Nephron progenitor cell (in vitro differentiated cells): ENCODE data around the gene TBL1XR1.

Source experiments
- DNase-seq: peaks from one replicate; pipeline ENCODE4 v3.0.0; 2021
- H3K27ac Mint-ChIP-seq: 2 replicates; pipeline ENCODE4 v1.8.0; 2021; ENCODE audit warnings: mild to moderate bottlenecking, moderate library complexity, mixed read lengths
- H3K27me3 Mint-ChIP-seq: 2 replicates; pipeline ENCODE4 v1.8.0; 2021; ENCODE audit warnings: mild to moderate bottlenecking, low read depth, mixed read lengths; ENCODE audit not compliant: poor library complexity
- H3K36me3 Mint-ChIP-seq: 2 replicates; pipeline ENCODE4 v1.8.0; 2021; ENCODE audit warnings: low read depth, mixed read lengths
- H3K4me1 Mint-ChIP-seq: 2 replicates; pipeline ENCODE4 v1.8.0; 2021; ENCODE audit warnings: mixed read lengths
- H3K4me3 Mint-ChIP-seq: 2 replicates; pipeline ENCODE4 v1.8.0; 2021; ENCODE audit warnings: mild to moderate bottlenecking, moderate library complexity, mixed read lengths
- H3K9me3 Mint-ChIP-seq: 2 replicates; pipeline ENCODE4 v1.8.0; 2021; ENCODE audit warnings: mild to moderate bottlenecking, moderate library complexity, mixed read lengths
- CTCF ChIP-seq: fragments of 200-600 bp; sonication (generic); IDR thresholded peaks from 2 replicates; pipeline ENCODE4 v1.5.0; 2021; ENCODE audit warnings: antibody characterized with exemption

Gene TBL1XR1

GRCh38 chr3:177071496-177072156 is 125.7 kb downstream of the TBL1XR1 start:
- TF ChIP-seq CTCF: no peak
- H3K9me3 Mint-ChIP-seq: peaks cover 35% of the 10 kb centered on the region
- peaks cover 71% of the 10 kb centered on the region for H3K36me3 Mint-ChIP-seq
- DNase-seq: no peak
- peaks cover 25% of the 10 kb centered on the region for H3K4me1 Mint-ChIP-seq
- H3K27ac Mint-ChIP-seq: peak overlapping the region; percentile 79
- H3K4me3 Mint-ChIP-seq: no peak overlapping the region
- H3K27me3 Mint-ChIP-seq: peaks cover 3% of the 10 kb centered on the region

DNA sequence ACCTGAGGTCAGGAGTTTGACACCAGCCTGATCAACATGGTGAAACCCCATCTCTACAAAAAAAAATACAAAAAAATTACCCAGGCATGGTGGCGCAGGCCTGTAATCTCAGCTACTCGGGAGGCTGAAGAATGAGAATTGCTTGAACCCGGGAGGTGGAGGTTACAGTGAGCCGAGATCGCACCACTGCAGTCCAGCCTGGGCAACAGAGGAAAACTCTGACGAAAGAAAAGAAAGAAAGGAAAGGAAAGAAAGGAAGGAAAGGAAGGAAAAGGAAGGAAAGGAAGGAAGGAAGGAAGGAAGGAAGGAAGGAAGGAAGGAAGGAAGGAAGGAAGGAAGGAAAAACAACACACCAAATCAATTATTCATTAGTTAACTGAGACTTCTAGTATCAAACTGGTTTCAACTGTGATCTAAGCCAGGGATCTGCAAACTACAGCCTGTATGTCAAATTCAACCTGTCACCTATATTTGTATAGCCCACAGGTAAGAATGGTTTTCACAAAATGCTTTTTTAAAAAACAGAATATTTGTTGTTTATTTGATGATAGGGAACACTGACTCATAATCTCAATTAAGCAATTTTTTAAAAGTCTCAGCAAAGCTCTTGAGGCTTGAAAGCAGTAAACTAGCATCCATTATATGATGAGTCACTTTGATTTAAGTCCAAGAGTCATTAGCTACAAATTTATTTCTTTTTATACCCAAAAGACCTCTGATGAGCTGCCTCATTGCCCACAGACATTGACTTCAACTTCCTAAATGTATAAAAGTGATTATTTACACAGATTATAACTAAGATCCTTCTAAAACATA is 127.6 kb downstream of the TBL1XR1 start:
- peaks cover 53% of the 10 kb centered on the region for H3K36me3 Mint-ChIP-seq
- no peak for TF ChIP-seq CTCF
- peaks cover 16% of the 10 kb centered on the region for H3K9me3 Mint-ChIP-seq
- H3K4me1 Mint-ChIP-seq: peaks cover 32% of the 10 kb centered on the region
- no peak for DNase-seq
- peak overlapping the region; percentile 88 for H3K27ac Mint-ChIP-seq
- H3K4me3 Mint-ChIP-seq: no peak overlapping the region
- H3K27me3 Mint-ChIP-seq: peaks cover 5% of the 10 kb centered on the region

GRCh38 chr3:177068967-177069366 is 128.3 kb downstream of the TBL1XR1 start:
- DNase-seq: no peak
- H3K27ac Mint-ChIP-seq: peak overlapping the region; percentile 88
- no peak overlapping the region for H3K4me3 Mint-ChIP-seq
- H3K27me3 Mint-ChIP-seq: peaks cover 5% of the 10 kb centered on the region
- H3K9me3 Mint-ChIP-seq: peaks cover 10% of the 10 kb centered on the region
- peaks cover 31% of the 10 kb centered on the region for H3K4me1 Mint-ChIP-seq
- H3K36me3 Mint-ChIP-seq: peaks cover 53% of the 10 kb centered on the region
- no peak for TF ChIP-seq CTCF

- peaks cover 53% of the 10 kb centered on the region for H3K36me3 Mint-ChIP-seq
- peak overlapping the region; percentile 52 for H3K27ac Mint-ChIP-seq
Observed at GRCh38 chr3:177066068-177066467, 131.2 kb downstream of the TBL1XR1 start.

GRCh38 chr3:177065285-177066033 is 131.8 kb downstream of the TBL1XR1 start:
- Mint-ChIP-seq H3K27me3 (peaks cover 2% of the 10 kb centered on the region), H3K36me3 (peaks cover 53% of the 10 kb centered on the region), H3K4me1 (peaks cover 32% of the 10 kb centered on the region), H3K4me3 (no peak overlapping the region), H3K27ac (no peak overlapping the region), H3K9me3 (no peaks in the 10 kb centered on the region)
- DNase-seq: no peak
- no peak for TF ChIP-seq CTCF

More at GRCh38 chr3:177066068-177066467, 131.2 kb downstream of the TBL1XR1 start:
- DNase-seq: no peak
- H3K9me3 Mint-ChIP-seq: no peaks in the 10 kb centered on the region
- TF ChIP-seq CTCF: no peak
- no peak overlapping the region for H3K4me3 Mint-ChIP-seq
- peaks cover 2% of the 10 kb centered on the region for H3K27me3 Mint-ChIP-seq
- peaks cover 34% of the 10 kb centered on the region for H3K4me1 Mint-ChIP-seq
